Calu3 (cell line): ENCODE data around the gene GJB5. TPM values are rescaled to one million over a fixed set of nuclear protein-coding genes. Genes with fewer than 3 reads are reported as not detected.
A peak's percentile ranks its signal among the peaks of the same experiment; 100 is the strongest.

ENCODE experiments used
- BruUV-seq: library from RNA; stranded (reverse); fragments of 400-500 nt; replicated peaks from 2 replicates; lab custom pipeline; 2021; lab: Mats Ljungman, UMichigan
- CTCF ChIA-PET: fragments of 300-600 bp; sonication (Branson Sonifier 250); formaldehyde crosslinking; loops from one replicate; lab custom pipeline; 2022; ENCODE audit warnings: antibody characterized with exemption; lab: Charles Lee
- DNase-seq: peaks from one replicate; pipeline ENCODE4 v3.0.0; 2022
- H3K27ac Mint-ChIP-seq: one replicate; pipeline ENCODE4 v1.8.0; 2022; ENCODE audit warnings: mixed read lengths; ENCODE audit not compliant: unreplicated experiment
- H3K27me3 Mint-ChIP-seq: one replicate; pipeline ENCODE4 v1.8.0; 2022; ENCODE audit warnings: mixed read lengths; ENCODE audit not compliant: unreplicated experiment
- H3K36me3 Mint-ChIP-seq: one replicate; pipeline ENCODE4 v1.8.0; 2022; ENCODE audit warnings: mild to moderate bottlenecking, moderate library complexity, mixed read lengths; ENCODE audit not compliant: insufficient read depth, unreplicated experiment
- H3K4me1 Mint-ChIP-seq: one replicate; pipeline ENCODE4 v1.8.0; 2022; ENCODE audit warnings: mild to moderate bottlenecking, low read depth, mixed read lengths; ENCODE audit not compliant: unreplicated experiment
- H3K4me3 Mint-ChIP-seq: one replicate; pipeline ENCODE4 v1.8.0; 2022; ENCODE audit warnings: mild to moderate bottlenecking, low read depth, moderate library complexity, mixed read lengths; ENCODE audit not compliant: unreplicated experiment
- H3K9me3 Mint-ChIP-seq: one replicate; pipeline ENCODE4 v1.8.0; 2022; ENCODE audit warnings: low read depth, mixed read lengths; ENCODE audit not compliant: unreplicated experiment
- CTCF ChIP-seq: fragments of 200-600 bp; IDR thresholded peaks from one replicate; pipeline ENCODE4 v1.8.0; 2022; ENCODE audit warnings: antibody characterized with exemption; ENCODE audit not compliant: unreplicated experiment
- intact Hi-C: fragments of 100-400 bp; cut with micrococcal nuclease; formaldehyde crosslinking; loops from one replicate; pipeline ENCODE4 v1.10.0; 2022; ENCODE audit not compliant: unreplicated experiment
- total RNA-seq: library from RNA; stranded (reverse); gene quantifications from 2 replicates; pipeline ENCODE4 v1.2.3, GENCODE V29; 2022

GJB5 gene
- total RNA-seq, 1 experiment from 2014 or later = 1.1 TPM

GRCh38 chr1:34739613-34740012, 15.2 kb upstream of the GJB5 start:
- Mint-ChIP-seq H3K9me3 (no peaks in the 10 kb centered on the region), H3K27ac (no peak overlapping the region), H3K27me3 (peaks cover 24% of the 10 kb centered on the region), H3K36me3 (no peaks in the 10 kb centered on the region), H3K4me3 (no peak overlapping the region), H3K4me1 (peaks cover 15% of the 10 kb centered on the region)
- intact Hi-C loops = loop anchor here (5.0 kb wide), 4 partner anchors 57 to 1107 kb away; no protein-coding TSS in a partner anchor
- BruUV-seq = no TSS peak
- no peak for TF ChIP-seq CTCF
- CTCF ChIA-PET = no interaction called here
- no peak for DNase-seq

- H3K27ac Mint-ChIP-seq = no peak overlapping the region
- DNase-seq = no peak
- CTCF ChIA-PET = no interaction called here
- intact Hi-C loops = loop anchor here (5.0 kb wide), 4 partner anchors 58 to 1108 kb away; no protein-coding TSS in a partner anchor
- H3K9me3 Mint-ChIP-seq = no peaks in the 10 kb centered on the region
- TF ChIP-seq CTCF = no peak
- no peak overlapping the region for H3K4me3 Mint-ChIP-seq
- H3K36me3 Mint-ChIP-seq = no peaks in the 10 kb centered on the region
- H3K4me1 Mint-ChIP-seq = peaks cover 15% of the 10 kb centered on the region
- H3K27me3 Mint-ChIP-seq = peaks cover 22% of the 10 kb centered on the region
- BruUV-seq = no TSS peak
Measured at GRCh38 chr1:34740161-34740868, 14.5 kb upstream of the GJB5 start.

- CTCF ChIA-PET = interaction anchor here (0.6 to 2.1 kb wide), 19 partner anchors 8 to 1007 kb away, joined by 3 to 10 read pairs (median 5); partner anchors contain the start of gene SMIM12
- TF ChIP-seq CTCF = peak; percentile 94
- Mint-ChIP-seq H3K27ac (no peak overlapping the region), H3K9me3 (no peaks in the 10 kb centered on the region), H3K36me3 (no peaks in the 10 kb centered on the region), H3K4me1 (peaks cover 15% of the 10 kb centered on the region), H3K27me3 (no peaks in the 10 kb centered on the region), H3K4me3 (no peak overlapping the region)
- peak; percentile 95 for DNase-seq
- intact Hi-C loops = loop anchor here (1.0 to 5.0 kb wide), 6 partner anchors 60 to 1110 kb away; no protein-coding TSS in a partner anchor
- BruUV-seq = no TSS peak
Measured at GRCh38 chr1:34742667-34743270, 12.1 kb upstream of the GJB5 start.

GRCh38 chr1:34743775-34744174, 11.1 kb upstream of the GJB5 start:
- Mint-ChIP-seq H3K36me3 (no peaks in the 10 kb centered on the region), H3K27ac (no peak overlapping the region), H3K4me3 (no peak overlapping the region), H3K9me3 (no peaks in the 10 kb centered on the region), H3K27me3 (no peaks in the 10 kb centered on the region), H3K4me1 (peaks cover 15% of the 10 kb centered on the region)
- BruUV-seq = no TSS peak
- DNase-seq = no peak
- CTCF ChIA-PET = interaction anchor here (1.5 to 2.1 kb wide), 4 partner anchors 36 to 284 kb away, joined by 4 to 9 read pairs (median 6); no protein-coding TSS in a partner anchor
- no peak for TF ChIP-seq CTCF
- intact Hi-C loops = loop anchor here (2.0 to 5.0 kb wide), 5 partner anchors 61 to 1111 kb away; no protein-coding TSS in a partner anchor
